ENCODE data around the gene ADGRG3.

Gene ADGRG3

GRCh38 chr16:57646388-57647039 lies 21.6 kb upstream of the ADGRG3 start (continued):
- TF ChIP-seq OSR1 (CRISPR knock-in tag; IDR thresholded peaks at IDR 0.05): no peak

GRCh38 chr16:57647136-57647875 lies 20.8 kb upstream of the ADGRG3 start:
- no peak for TF ChIP-seq TCF4 (CRISPR knock-in tag; IDR thresholded peaks at IDR 0.05; ENCODE audit: borderline replicate concordance)
- no peak for TF ChIP-seq ZFP30 (CRISPR knock-in tag; IDR thresholded peaks at IDR 0.05)
- TF ChIP-seq TOX (CRISPR knock-in tag; IDR thresholded peaks at IDR 0.05; ENCODE audit: borderline replicate concordance): no peak
- no peak for TF ChIP-seq CREB5 (CRISPR knock-in tag; IDR thresholded peaks at IDR 0.05; ENCODE audit: low read depth)
- TF ChIP-seq SNAI2 (CRISPR knock-in tag; IDR thresholded peaks at IDR 0.05): no peak
- no peak for TF ChIP-seq ESRRG (CRISPR knock-in tag; IDR thresholded peaks at IDR 0.05)
- TF ChIP-seq PPARA (CRISPR knock-in tag; IDR thresholded peaks at IDR 0.05; ENCODE audit: borderline replicate concordance): no peak
- no peak for TF ChIP-seq ZNF565 (CRISPR knock-in tag; conservative IDR thresholded peaks at IDR 0.05; ENCODE audit: low read depth)
- no peak for TF ChIP-seq OSR1 (CRISPR knock-in tag; IDR thresholded peaks at IDR 0.05)
- TF ChIP-seq, protein P1, sequence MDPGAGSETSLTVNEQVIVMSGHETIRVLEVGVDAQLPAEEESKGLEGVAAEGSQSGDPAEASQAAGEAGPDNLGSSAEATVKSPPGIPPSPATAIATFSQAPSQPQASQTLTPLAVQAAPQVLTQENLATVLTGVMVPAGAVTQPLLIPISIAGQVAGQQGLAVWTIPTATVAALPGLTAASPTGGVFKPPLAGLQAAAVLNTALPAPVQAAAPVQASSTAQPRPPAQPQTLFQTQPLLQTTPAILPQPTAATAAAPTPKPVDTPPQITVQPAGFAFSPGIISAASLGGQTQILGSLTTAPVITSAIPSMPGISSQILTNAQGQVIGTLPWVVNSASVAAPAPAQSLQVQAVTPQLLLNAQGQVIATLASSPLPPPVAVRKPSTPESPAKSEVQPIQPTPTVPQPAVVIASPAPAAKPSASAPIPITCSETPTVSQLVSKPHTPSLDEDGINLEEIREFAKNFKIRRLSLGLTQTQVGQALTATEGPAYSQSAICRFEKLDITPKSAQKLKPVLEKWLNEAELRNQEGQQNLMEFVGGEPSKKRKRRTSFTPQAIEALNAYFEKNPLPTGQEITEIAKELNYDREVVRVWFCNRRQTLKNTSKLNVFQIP (CRISPR knock-in tag; IDR thresholded peaks at IDR 0.05; ENCODE audit: borderline replicate concordance, low read depth): no peak
- TF ChIP-seq ZNF8 (CRISPR knock-in tag; IDR thresholded peaks at IDR 0.05): no peak
- ATAC-seq: no peak

DNA sequence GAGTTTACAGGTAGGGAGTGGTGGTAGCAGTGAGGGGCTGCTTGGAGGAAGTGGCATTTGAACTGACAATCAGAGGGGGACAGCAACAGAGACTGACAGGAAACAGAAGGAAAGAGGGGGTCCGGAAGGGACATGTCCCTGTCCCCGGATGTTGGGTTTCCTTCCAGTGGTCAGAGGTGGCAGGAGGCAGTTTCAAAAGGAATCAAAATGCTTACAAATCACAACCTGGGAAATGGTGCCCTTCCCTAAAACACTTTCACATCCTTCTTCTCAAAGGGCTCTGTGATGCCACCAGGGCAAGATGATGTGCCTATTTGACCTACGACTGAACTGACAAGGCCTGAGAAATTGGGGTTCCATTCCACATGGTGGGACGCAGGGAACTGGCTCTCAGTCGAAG lies 20.0 kb upstream of the ADGRG3 start:
- no peak for ATAC-seq
- no peak for TF ChIP-seq PATZ1 (CRISPR knock-in tag; IDR thresholded peaks at IDR 0.05; ENCODE audit: borderline replicate concordance)
- no peak for TF ChIP-seq CREB5 (CRISPR knock-in tag; IDR thresholded peaks at IDR 0.05; ENCODE audit: low read depth)
- no peak for TF ChIP-seq ESRRG (CRISPR knock-in tag; IDR thresholded peaks at IDR 0.05)
- TF ChIP-seq, protein P1 (CRISPR knock-in tag; IDR thresholded peaks at IDR 0.05; ENCODE audit: borderline replicate concordance, low read depth): no peak
- TF ChIP-seq CSRNP3 (CRISPR knock-in tag; IDR thresholded peaks at IDR 0.05): no peak
- TF ChIP-seq ZNF8 (CRISPR knock-in tag; IDR thresholded peaks at IDR 0.05): no peak
- TF ChIP-seq RARB (CRISPR knock-in tag; IDR thresholded peaks at IDR 0.05): no peak
- TF ChIP-seq TOX (CRISPR knock-in tag; IDR thresholded peaks at IDR 0.05; ENCODE audit: borderline replicate concordance): no peak
- no peak for TF ChIP-seq OSR1 (CRISPR knock-in tag; IDR thresholded peaks at IDR 0.05)
- no peak for TF ChIP-seq ARNTL (CRISPR knock-in tag; IDR thresholded peaks at IDR 0.05; ENCODE audit: borderline replicate concordance, low read depth)
- TF ChIP-seq ZNF565 (CRISPR knock-in tag; conservative IDR thresholded peaks at IDR 0.05; ENCODE audit: low read depth): no peak
- no peak for TF ChIP-seq ZNF70 (CRISPR knock-in tag; IDR thresholded peaks at IDR 0.05)
- TF ChIP-seq ZC3H10 (CRISPR knock-in tag; IDR thresholded peaks at IDR 0.05): no peak
- no peak for TF ChIP-seq BACH2 (CRISPR knock-in tag; IDR thresholded peaks at IDR 0.05; ENCODE audit: borderline replicate concordance)
- TF ChIP-seq TCF4 (CRISPR knock-in tag; IDR thresholded peaks at IDR 0.05; ENCODE audit: borderline replicate concordance): no peak
- no peak for TF ChIP-seq ISL1 (CRISPR knock-in tag; IDR thresholded peaks at IDR 0.05)
- no peak for TF ChIP-seq GLIS3 (CRISPR knock-in tag; IDR thresholded peaks at IDR 0.05)
